HG02759 (cell line): Measurements from ENCODE around the gene CHAF1B.
"Not testable (repeated sequence)": the region's sequence is repeated elsewhere in the genome, so short reads cannot be mapped to it uniquely, and the experiment has no call there.

Experiments
- ATAC-seq: cut with Tn5 transposase; IDR thresholded peaks from one replicate; pipeline ENCODE4 v1.9.1; 2021; ENCODE audit warnings: mild to moderate bottlenecking, moderate library complexity; ENCODE audit not compliant: unreplicated experiment

The CHAF1B gene

GRCh38 chr21:36388096-36388495, 2.9 kb downstream of the CHAF1B start:
- no peak for ATAC-seq

DNA sequence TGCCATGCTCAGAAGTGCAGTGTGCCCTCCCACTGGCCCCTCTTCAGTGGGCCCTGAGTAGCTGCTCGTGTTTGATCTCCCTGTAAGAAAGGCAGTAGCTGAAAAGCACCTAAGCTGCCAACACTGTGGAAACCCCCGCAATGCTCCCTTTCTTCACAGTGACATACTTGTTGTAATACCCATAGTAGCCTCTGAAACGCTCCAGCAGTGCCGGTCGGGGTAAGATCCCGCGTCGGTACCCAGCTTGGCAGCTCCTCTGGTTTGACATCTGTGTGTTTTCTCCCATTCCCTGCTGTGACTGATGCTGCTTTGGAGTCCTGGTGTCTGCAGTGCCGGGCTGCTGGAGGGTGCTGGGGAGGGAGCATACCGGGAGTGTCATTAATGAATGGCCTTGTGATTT, 3.6 kb downstream of the CHAF1B start:
- no peak for ATAC-seq

DNA sequence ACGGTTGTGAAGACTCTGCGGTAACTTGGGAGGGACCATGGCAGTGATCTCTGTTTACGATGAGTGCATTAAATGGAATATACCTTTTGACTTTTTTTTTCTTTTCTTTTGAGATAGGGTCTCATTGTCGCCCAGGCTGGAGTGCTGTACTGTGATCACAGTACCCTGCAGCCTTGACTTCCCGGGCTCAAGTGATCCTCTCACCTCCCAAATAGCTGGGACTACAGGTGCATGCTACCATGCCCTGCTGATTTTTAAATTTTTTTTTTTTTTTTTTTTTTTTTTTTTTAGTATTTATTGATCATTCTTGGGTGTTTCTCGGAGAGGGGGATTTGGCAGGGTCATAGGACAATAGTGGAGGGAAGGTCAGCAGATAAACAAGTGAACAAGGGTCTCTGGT, 6.5 kb downstream of the CHAF1B start:
- ATAC-seq: not testable (repeated sequence)

- no peak for ATAC-seq
These were observed 10.3 kb downstream of the CHAF1B start for GRCh38 chr21:36395353-36396111.

GRCh38 chr21:36396325-36396724, 11.1 kb downstream of the CHAF1B start:
- no peak for ATAC-seq

GRCh38 chr21:36396971-36397370, 11.8 kb downstream of the CHAF1B start:
- ATAC-seq: no peak

DNA sequence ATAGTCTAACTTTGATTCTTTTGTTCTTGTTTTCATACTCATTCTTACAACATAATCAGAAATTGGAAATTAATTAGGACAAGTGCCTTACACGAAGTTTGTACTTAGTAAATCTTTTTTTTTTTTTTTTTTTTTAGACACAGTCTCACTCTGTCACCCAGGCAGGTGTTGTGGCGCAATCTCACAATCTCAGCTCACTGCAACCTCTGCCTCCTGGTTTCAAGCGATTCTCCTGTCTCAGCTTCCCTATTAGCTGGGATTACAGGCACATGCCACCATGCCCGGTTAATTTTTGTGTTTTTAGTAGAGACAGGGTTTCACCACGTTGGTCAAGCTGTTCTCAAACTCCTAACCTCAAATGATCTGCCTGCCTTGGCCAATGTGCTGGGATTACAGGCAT, 12.4 kb downstream of the CHAF1B start:
- ATAC-seq: no peak

- not testable (repeated sequence) for ATAC-seq
These were observed 14.5 kb downstream of the CHAF1B start for GRCh38 chr21:36399736-36400135.

- ATAC-seq: no peak
These were observed 15.5 kb downstream of the CHAF1B start for GRCh38 chr21:36400719-36401118.

- no peak for ATAC-seq
These were observed 17.1 kb downstream of the CHAF1B start for GRCh38 chr21:36402339-36402738.

- no peak for ATAC-seq
These were observed 18.5 kb downstream of the CHAF1B start for GRCh38 chr21:36403713-36404112.

- no peak for ATAC-seq
These were observed 23.4 kb downstream of the CHAF1B start for GRCh38 chr21:36408568-36408967.

DNA sequence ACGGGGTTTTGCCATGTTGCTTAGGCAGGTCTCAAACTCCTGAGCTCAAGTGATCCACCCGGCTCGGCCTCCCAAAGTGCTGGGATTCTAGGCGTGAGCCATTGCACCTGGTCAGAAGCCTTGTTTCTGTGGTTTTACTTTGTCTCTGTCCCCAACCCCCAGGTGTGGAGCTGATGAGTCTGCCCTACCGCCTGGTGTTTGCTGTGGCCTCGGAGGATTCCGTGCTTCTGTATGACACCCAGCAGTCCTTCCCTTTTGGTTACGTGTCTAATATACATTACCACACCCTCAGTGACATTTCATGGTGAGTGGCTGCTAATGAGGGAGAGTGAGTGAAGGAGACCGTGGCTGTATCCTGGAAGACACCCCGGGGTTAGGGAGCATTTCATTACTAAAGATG, 26.1 kb downstream of the CHAF1B start:
- ATAC-seq: no peak

GRCh38 chr21:36412916-36413315, 27.7 kb downstream of the CHAF1B start:
- ATAC-seq: no peak

DNA sequence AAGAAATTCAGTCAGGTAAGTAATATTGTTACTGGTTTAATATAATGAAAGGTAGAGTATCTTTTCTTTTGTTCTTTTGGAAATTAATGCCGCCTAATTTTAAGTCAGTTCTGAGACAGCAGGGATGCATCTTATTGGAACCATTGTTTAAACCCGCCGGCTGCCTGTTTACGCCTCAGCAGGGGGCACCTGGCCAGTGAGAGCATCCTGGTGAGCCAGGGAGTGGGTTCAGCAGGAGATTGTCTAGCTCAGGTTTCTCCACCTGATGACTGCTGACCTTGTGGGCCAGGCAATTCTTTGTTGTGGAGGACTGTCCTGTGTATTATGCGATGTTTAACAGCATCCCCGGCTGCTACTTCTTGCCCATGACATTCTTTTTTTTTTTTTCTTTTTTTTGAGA, 30.2 kb downstream of the CHAF1B start:
- ATAC-seq: no peak

DNA sequence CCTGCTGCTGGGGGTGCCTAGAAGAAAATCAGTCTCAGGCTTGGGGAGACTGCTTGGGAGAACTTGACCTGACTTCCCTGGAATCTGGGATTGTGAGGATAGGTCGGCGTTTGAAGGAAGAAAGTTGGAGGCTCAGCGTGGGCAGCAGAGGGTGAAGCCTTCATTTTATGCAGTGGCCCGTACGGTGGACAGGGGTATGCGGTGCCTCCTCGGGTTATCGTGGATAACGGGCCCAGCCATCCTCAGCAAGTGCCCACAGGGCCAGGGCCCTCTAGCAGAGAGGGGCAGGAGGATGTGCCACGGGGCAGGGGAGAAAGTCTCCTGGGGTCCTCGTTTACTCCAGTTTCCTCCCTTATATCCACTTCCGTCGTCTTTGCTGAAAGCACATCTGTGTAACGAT, 34.0 kb downstream of the CHAF1B start:
- no peak for ATAC-seq

DNA sequence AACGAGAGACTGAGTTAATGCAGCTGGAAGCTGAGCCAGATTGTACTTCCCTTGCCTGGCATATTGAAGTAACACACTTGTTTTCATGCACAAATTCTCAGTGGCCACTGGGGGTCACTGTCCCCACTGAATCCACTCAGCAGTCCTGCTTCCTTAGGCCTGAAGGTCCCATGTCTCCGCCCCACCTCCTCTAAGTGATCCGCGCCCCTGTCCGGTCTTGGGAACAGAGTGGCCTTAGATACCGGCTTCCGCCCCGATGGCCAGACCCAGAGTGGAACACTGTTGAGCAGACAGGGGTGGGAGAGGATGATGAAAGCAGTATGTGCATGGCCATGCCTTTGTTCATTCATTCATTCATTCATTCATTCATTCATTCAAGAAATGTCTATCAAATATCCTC, 34.8 kb downstream of the CHAF1B start:
- no peak for ATAC-seq

GRCh38 chr21:36420571-36421339, 35.6 kb downstream of the CHAF1B start:
- ATAC-seq: no peak

DNA sequence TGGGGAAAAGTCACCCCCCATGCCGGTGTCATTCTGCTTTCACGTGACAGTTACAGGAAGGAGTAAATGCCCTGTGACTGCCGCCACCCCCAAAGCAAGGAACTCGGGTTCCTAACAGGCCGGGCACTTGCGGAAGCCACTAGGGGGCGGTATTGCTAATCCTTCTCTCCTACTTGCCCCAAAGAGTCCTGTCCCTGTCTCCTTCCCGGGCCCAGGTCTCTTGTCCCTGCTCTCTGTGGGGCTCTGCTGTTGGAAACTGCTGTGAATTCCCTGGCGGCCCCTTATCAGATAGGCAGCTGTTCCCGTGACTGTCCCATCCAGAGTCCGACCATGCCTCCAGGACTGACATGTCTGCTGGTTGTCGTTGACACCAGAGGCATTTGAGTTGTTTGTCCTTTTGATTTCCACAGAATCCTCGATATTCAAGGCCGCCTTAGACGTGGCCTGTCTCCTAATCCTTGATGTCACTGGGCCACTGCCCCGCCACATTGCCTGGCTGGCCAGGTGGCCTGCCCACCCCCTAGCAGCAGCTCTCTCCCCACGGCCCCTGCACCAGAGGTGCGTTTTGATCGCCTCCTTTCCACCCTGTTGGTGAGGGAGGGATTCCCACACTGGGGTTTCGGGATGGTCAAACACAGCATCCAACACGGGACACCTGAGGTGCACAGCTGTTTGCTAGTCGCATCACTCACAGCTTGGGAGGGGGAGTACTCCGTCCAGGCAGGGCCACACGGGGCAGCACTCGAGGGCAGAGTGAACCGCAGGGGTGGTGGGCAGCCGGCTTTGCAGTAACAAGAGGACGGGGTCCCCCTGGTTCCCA, 37.3 kb downstream of the CHAF1B start:
- ATAC-seq: no peak

- ATAC-seq: no peak
These were observed 38.7 kb downstream of the CHAF1B start for GRCh38 chr21:36423771-36424433.

- no peak for ATAC-seq
These were observed 39.4 kb downstream of the CHAF1B start for GRCh38 chr21:36424592-36424991.
